OCI-LY7 (cell line): ENCODE results near the gene ASB4. TPM values are rescaled to one million over a fixed set of nuclear protein-coding genes. Genes with fewer than 3 reads are reported as not detected.
"Not testable (repeated sequence)": the region's sequence is repeated elsewhere in the genome, so short reads cannot be mapped to it uniquely, and the experiment has no call there.

Experiments
- BruUV-seq: library from RNA; stranded (reverse); fragments of 400-500 nt; replicated peaks from 2 replicates; lab custom pipeline; 2021; lab: Mats Ljungman, UMichigan
- CTCF ChIA-PET: fragments of 300-600 bp; sonication (Branson Sonifier 250); formaldehyde crosslinking; loops from one replicate; lab custom pipeline; 2022; ENCODE audit warnings: antibody characterized with exemption; ENCODE audit not compliant: unreplicated experiment; lab: Charles Lee
- POLR2A ChIA-PET: fragments of 300-600 bp; sonication (Branson Sonifier 250); formaldehyde crosslinking; loops from one replicate; lab custom pipeline; 2022; ENCODE audit warnings: antibody characterized with exemption; lab: Charles Lee
- DNase-seq: peaks from one replicate; pipeline ENCODE4 v3.0.0-alpha.2; 2015; ENCODE audit warnings: low spot score
- H2AFZ ChIP-seq: fragments of 200-600 bp; sonication (generic), shearing (Covaris generic); 2 replicates; pipeline ENCODE4 v1.6.1; 2014; ENCODE audit warnings: mild to moderate bottlenecking, antibody characterized with exemption, low read length, moderate library complexity
- H3K27ac ChIP-seq: fragments of 200-600 bp; sonication (generic); 2 replicates; pipeline ENCODE4 v1.5.1; 2014; ENCODE audit warnings: mixed run types, low read depth, mild to moderate bottlenecking, moderate library complexity, low read length, inconsistent platforms; ENCODE audit not compliant: poor library complexity, severe bottlenecking
- H3K36me3 ChIP-seq: fragments of 200-600 bp; sonication (generic); 2 replicates; pipeline ENCODE4 v1.6.1; 2014; ENCODE audit warnings: mild to moderate bottlenecking, antibody characterized with exemption, low read length, moderate library complexity, mixed read lengths; ENCODE audit not compliant: insufficient read depth
- H3K4me1 ChIP-seq: fragments of 200-600 bp; sonication (generic); 2 replicates; pipeline ENCODE4 v1.5.1; 2014; ENCODE audit warnings: mild to moderate bottlenecking, low read length; ENCODE audit not compliant: insufficient read depth, poor library complexity, severe bottlenecking
- H3K4me2 ChIP-seq: fragments of 200-600 bp; sonication (generic); 2 replicates; pipeline ENCODE4 v1.6.1; 2014; ENCODE audit warnings: mild to moderate bottlenecking, low read length
- H3K4me3 ChIP-seq: fragments of 200-600 bp; sonication (generic); 2 replicates; pipeline ENCODE4 v1.5.1; 2014; ENCODE audit warnings: mild to moderate bottlenecking, low read depth, low read length; ENCODE audit not compliant: poor library complexity, severe bottlenecking
- H3K79me2 ChIP-seq: fragments of 200-600 bp; sonication (generic); 2 replicates; pipeline ENCODE4 v1.6.1; 2016; ENCODE audit warnings: low read depth, mild to moderate bottlenecking, low read length, moderate library complexity, mixed read lengths; ENCODE audit not compliant: insufficient read depth
- H3K9me2 ChIP-seq: fragments of 200-600 bp; sonication (generic); 2 replicates; pipeline ENCODE4 v1.6.1; 2016; ENCODE audit warnings: mild to moderate bottlenecking, low read length, mixed read lengths; ENCODE audit not compliant: insufficient read depth
- H3K9me3 ChIP-seq: fragments of 200-600 bp; sonication (generic); 2 replicates; pipeline ENCODE4 v1.6.1; 2014; ENCODE audit warnings: mild to moderate bottlenecking, mixed run types, low read length, mixed read lengths
- H4K20me1 ChIP-seq: fragments of 200-600 bp; sonication (generic); 2 replicates; pipeline ENCODE4 v1.6.1; 2014; ENCODE audit warnings: mild to moderate bottlenecking, antibody characterized with exemption, low read length, moderate library complexity, mixed read lengths; ENCODE audit not compliant: insufficient read depth
- EZH2phosphoT487 ChIP-seq: fragments of 200-600 bp; sonication (generic); IDR thresholded peaks from 2 replicates; pipeline ENCODE4 v1.6.1; 2018; ENCODE audit warnings: low read depth, borderline replicate concordance, mild to moderate bottlenecking, mixed run types, antibody characterized with exemption, low read length, moderate library complexity, mixed read lengths
- intact Hi-C: fragments of 100-400 bp; cut with micrococcal nuclease; formaldehyde crosslinking; loops from one replicate; pipeline ENCODE4 v1.10.0; 2022; ENCODE audit not compliant: unreplicated experiment
- total RNA-seq, 2 experiments: library from RNA; depleted of rRNA in 1 of 2; stranded (reverse); fragments of >200 nt in 1 of 2; shearing (Covaris generic) in 1 of 2; gene quantifications; 2 replicates each; pipeline ENCODE4 v1.2.3, GENCODE V29; 2014 to 2022
- TF ChIP-seq, protein P1 (sequence below): fragments of 200-600 bp; sonication (generic); conservative IDR thresholded peaks from 2 replicates; pipeline ENCODE4 v1.5.1; 2014; ENCODE audit warnings: mild to moderate bottlenecking, antibody characterized with exemption, low read length, moderate library complexity, mixed read lengths

ASB4 gene
- total RNA-seq, 2 experiments from 2014 or later, result not detected

DNA sequence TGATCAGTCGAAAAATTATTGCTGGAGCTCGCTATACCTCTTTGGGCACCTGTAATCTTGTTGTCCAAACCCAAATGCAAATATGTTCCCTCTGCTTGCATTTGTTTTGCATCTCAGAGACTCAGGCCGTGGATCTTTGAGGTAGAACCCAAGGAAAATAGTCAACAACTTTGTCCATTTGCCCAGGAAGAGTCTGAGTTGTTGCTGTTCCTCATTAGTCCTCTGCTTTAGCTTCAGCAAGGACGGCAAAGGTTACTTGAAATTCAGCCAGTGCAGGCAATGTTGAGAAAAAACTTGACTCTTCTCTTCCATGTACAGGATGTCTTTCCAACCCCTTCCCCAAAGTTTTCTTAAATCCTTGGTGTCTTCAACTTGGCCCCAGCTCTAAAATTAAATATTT is 64.8 kb downstream of the ASB4 start:
- CTCF ChIA-PET, result no interaction called here
- BruUV-seq, result no TSS peak
- Histone ChIP-seq H3K36me3 (no peaks in the 10 kb centered on the region), H3K4me1 (no peaks in the 10 kb centered on the region), H3K4me3 (no peak overlapping the region), H3K9me2 (no peaks in the 10 kb centered on the region), H3K79me2 (no peaks in the 10 kb centered on the region), H3K9me3 (no peaks in the 10 kb centered on the region), H3K27ac (no peak overlapping the region), H4K20me1 (no peaks in the 10 kb centered on the region), H3K4me2 (no peak overlapping the region), H2AFZ (no peak overlapping the region)
- intact Hi-C loops, result no loop called here
- POLR2A ChIA-PET, result no interaction called here
- DNase-seq, result no peak
- TF ChIP-seq, protein P1, sequence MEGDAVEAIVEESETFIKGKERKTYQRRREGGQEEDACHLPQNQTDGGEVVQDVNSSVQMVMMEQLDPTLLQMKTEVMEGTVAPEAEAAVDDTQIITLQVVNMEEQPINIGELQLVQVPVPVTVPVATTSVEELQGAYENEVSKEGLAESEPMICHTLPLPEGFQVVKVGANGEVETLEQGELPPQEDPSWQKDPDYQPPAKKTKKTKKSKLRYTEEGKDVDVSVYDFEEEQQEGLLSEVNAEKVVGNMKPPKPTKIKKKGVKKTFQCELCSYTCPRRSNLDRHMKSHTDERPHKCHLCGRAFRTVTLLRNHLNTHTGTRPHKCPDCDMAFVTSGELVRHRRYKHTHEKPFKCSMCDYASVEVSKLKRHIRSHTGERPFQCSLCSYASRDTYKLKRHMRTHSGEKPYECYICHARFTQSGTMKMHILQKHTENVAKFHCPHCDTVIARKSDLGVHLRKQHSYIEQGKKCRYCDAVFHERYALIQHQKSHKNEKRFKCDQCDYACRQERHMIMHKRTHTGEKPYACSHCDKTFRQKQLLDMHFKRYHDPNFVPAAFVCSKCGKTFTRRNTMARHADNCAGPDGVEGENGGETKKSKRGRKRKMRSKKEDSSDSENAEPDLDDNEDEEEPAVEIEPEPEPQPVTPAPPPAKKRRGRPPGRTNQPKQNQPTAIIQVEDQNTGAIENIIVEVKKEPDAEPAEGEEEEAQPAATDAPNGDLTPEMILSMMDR, result no peak
- no peak for TF ChIP-seq EZH2phosphoT487

DNA sequence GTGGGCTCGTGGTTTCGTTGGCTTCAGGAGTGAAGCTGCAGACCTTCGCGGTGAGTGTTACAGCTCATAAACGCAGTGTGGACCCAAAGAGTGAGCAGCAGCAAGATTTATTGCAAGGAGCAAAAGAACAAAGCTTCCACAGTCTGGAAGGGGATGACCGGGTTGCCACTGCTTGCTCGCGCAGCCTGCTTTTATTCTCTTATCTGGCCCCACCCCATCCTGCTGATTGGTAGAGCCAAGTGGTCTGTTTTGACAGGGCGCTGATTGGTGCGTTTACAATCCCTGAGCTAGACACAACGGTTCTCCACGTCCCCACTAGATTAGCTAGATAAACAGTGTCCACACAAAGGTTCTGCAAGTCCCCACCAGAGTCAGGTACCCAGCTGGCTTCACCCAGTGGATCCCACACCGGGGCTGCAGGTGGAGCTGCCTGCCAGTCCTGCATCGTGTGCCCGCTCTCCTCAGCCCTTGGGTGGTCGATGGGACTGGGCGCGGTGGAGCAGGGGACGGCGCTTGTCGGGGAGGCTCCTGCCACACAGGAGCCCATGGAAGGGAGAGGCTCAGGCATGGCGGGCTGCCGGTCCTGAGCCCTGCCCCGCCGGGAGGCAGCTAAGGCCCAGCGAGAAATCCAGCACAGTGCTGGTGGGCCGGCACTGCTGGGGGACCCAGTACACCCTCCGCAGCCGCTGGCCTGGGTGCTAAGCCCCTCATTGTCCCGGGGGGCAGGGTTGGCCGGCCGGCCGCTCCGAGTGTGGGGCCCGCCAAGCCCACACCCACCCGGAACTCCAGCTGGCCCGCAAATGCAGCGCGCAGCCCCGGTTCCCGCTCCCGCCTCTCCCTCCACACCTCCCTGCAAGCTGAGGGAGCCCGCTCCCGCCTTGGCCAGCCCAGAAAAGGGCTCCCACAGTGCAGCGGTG is 66.5 kb downstream of the ASB4 start:
- H3K79me2 ChIP-seq, CTCF ChIA-PET, H3K9me2 ChIP-seq, H3K4me2 ChIP-seq, H4K20me1 ChIP-seq, DNase-seq, H3K4me3 ChIP-seq, BruUV-seq, H2AFZ ChIP-seq, H3K9me3 ChIP-seq, intact Hi-C loops, H3K4me1 ChIP-seq, H3K27ac ChIP-seq, H3K36me3 ChIP-seq: not testable (repeated sequence)
- POLR2A ChIA-PET, result interaction anchor here (1.1 kb wide), 1 partner anchor 24 kb away, joined by 3 read pairs; no protein-coding TSS in a partner anchor

DNA sequence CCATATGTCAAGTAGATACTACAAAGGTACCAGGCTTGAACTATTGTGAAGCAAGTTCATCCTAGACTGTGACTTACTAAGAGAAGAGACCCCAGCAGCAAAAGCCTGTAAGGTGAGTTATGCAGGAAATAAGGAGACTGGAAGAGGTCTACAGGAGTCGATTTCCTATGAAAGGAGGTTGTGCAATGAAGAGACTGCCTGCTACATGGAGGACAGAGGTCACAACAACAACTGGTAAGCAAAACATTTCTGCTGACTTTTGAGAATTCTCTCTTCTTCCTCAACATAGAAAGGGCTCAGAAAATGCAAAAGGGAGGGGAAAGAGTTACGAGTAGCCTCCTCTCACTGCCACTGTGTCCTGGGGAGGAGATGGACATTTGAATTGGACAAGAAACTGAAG is 68.2 kb downstream of the ASB4 start:
- DNase-seq, result no peak
- Histone ChIP-seq H2AFZ (no peak overlapping the region), H3K9me3 (no peaks in the 10 kb centered on the region), H3K4me2 (no peak overlapping the region), H3K9me2 (no peaks in the 10 kb centered on the region), H3K36me3 (no peaks in the 10 kb centered on the region), H3K4me1 (no peaks in the 10 kb centered on the region), H3K27ac (no peak overlapping the region), H3K4me3 (no peak overlapping the region), H4K20me1 (no peaks in the 10 kb centered on the region), H3K79me2 (no peaks in the 10 kb centered on the region)
- BruUV-seq, result no TSS peak
- POLR2A ChIA-PET, result no interaction called here
- CTCF ChIA-PET, result no interaction called here
- TF ChIP-seq, protein P1, result no peak
- TF ChIP-seq EZH2phosphoT487, result no peak
- intact Hi-C loops, result no loop called here
